Fibroblast of pulmonary artery (primary cell): Measurements from ENCODE around the gene MYOM1.
A peak's percentile ranks its signal among the peaks of the same experiment; 100 is the strongest.

Experiments
- DNase-seq: peaks from one replicate; pipeline ENCODE4 v3.0.0-alpha.2; 2010; ENCODE audit warnings: low read depth
- H3K4me3 ChIP-seq: replicated peaks from 2 replicates; pipeline ENCODE4 v1.5.1; 2011; ENCODE audit warnings: low read depth, mild to moderate bottlenecking, control low read depth, low read length, moderate library complexity
- TF ChIP-seq, protein P1 (sequence below): IDR thresholded peaks from 2 replicates; pipeline ENCODE4 v1.5.1; 2011; ENCODE audit warnings: mild to moderate bottlenecking, control low read depth, low read length, inconsistent platforms; ENCODE audit errors: missing control alignments

The MYOM1 gene

DNA sequence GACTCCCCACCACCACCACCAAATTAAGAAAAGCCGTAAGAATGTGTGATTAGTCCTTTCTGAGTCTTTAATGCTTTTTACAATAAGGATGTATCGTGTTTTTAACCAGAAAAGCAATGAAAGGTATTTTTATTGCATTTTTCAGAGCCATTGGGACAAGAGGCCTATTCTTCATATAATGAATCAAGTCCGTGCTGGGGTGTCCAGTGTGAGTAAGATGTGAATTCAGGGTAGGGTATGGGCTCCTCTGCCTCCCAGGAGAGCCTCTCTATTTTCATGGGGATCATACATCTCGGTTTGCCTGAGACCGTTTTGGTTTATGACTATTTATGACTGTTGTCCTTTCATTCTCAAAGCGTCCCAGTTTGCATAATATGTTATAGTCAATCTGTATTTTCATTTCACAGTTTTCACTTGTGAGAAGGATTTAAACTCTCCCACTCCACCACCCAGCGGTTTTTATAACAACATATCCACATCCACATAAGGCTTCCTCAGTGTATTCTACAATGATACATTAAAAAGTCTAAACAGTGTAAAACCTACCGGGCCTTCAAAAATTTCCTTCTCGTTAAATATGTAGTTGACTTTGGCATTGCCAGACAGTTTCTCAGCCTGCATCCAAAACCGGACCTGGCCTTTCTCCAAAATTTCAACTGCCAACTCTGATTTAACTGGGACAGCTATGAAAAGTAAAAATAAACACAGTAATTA is 126.0 kb downstream of the MYOM1 start:
- TF ChIP-seq, protein P1, sequence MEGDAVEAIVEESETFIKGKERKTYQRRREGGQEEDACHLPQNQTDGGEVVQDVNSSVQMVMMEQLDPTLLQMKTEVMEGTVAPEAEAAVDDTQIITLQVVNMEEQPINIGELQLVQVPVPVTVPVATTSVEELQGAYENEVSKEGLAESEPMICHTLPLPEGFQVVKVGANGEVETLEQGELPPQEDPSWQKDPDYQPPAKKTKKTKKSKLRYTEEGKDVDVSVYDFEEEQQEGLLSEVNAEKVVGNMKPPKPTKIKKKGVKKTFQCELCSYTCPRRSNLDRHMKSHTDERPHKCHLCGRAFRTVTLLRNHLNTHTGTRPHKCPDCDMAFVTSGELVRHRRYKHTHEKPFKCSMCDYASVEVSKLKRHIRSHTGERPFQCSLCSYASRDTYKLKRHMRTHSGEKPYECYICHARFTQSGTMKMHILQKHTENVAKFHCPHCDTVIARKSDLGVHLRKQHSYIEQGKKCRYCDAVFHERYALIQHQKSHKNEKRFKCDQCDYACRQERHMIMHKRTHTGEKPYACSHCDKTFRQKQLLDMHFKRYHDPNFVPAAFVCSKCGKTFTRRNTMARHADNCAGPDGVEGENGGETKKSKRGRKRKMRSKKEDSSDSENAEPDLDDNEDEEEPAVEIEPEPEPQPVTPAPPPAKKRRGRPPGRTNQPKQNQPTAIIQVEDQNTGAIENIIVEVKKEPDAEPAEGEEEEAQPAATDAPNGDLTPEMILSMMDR = no peak
- no peak overlapping the region for H3K4me3 ChIP-seq
- DNase-seq = no peak

DNA sequence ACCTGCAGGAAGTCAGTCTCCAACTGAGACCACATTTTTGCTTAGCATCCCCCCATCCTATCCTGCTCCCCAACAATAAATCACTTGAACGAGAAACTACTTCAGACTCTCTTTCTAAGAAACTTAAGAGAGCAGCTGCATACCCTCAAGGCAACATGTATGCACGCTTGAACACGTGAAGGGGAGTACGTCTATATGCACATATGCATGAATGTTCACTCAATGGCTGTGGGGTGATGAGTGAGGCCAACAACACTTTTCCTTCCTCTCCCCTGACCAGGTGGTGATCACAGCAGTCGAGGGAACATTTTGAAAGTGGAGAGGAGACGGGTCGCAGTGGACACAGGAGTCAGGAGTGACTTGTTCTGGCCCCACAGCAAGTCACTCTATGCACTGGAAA is 127.0 kb downstream of the MYOM1 start:
- H3K4me3 ChIP-seq = no peak overlapping the region
- DNase-seq = no peak
- TF ChIP-seq, protein P1 = no peak

DNA sequence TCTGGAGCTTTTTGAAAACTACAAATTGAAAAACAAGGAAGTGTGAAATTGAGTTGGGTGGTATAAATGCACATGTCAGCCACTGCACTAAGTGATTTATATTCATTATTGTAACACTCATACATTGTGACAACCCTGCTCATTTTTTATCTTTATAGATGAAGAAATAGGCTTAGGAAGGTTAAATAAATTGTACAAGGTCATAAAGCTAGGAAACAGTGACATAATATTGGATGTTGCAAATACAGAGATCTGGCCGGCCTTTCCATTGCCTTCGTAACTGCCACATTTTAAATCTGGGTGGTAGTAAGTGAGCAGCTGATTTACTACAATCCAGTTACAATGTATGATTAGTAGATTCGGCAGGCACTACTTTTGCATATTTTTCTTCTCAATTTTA is 130.2 kb downstream of the MYOM1 start:
- no peak for DNase-seq
- TF ChIP-seq, protein P1 = no peak
- no peak overlapping the region for H3K4me3 ChIP-seq

DNA sequence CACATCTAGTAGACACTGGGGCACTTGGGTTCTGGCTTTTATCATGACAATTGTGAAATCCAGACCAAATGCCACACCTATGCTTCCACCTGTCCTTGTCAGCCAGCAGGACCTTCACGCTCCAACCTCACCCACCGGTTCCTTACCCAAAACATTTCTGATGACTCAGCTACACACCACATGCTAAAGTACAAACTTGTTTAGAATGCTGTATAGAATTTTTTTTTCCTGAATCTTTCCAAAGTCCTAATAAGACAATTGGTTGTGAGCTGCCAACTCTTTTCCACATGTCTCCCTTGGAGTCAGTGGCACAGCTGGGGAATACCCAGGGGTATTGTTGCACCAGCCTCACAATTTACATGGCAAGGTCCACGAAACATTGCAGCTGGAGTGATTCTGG is 131.3 kb downstream of the MYOM1 start:
- TF ChIP-seq, protein P1 = no peak
- no peak overlapping the region for H3K4me3 ChIP-seq
- peak; percentile 49 for DNase-seq

DNA sequence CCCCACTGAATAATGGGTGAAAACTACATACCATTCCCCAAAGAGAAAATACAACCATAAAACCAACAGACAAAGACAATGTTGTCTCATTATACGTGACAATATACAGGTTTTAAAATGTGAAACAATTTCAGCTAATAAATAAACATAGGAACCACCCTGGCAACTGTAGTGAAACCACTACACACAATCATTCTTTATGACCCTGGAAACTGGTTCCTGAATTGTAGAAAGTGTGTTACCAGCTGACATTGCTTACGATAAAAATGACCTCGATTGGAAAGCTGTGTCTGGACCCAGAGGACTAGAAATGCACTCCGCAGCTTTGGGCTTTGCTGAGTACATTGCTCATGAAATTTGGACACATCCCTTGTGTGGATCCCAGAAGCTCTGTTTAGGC is 132.9 kb downstream of the MYOM1 start:
- DNase-seq = no peak
- TF ChIP-seq, protein P1 = no peak
- H3K4me3 ChIP-seq = no peak overlapping the region

DNA sequence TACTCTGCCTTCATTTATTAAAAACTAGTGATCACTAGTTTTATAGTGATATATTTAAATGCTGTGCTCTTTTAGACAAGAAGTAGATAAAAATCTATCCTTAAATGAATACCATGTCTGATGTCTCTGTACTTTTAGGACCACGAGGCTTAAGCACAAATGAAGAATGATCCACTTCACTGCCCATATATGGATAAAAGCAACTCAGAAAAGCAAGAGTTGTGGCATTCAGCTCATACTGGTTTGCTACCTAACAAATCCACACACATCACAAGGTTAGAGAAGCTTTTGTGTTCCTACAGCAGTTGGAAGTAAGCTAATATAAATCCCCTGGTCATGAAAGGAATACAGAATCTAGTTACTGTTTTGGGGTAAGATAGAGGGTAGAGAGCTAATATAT is 134.2 kb downstream of the MYOM1 start:
- TF ChIP-seq, protein P1 = no peak
- DNase-seq = no peak
- no peak overlapping the region for H3K4me3 ChIP-seq

DNA sequence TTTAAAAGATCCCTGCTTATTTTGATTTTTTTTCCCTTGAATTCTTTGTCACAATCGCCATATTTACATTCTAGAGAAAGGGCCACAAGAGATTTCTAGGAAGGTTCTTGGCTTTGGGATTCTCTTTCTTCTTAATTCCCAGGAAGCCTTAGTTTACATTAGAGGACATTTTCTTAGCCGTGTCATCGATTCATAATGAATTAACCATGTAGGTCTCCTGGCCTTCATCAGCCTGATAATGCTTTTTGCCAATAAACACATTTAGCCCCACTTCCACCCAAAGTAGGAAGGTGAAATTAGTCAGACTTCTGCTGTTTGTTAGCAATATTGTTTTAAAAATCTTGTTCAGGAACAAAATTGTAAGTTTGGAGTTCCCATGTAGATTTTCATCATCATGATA is 135.6 kb downstream of the MYOM1 start:
- DNase-seq = no peak
- TF ChIP-seq, protein P1 = no peak
- no peak overlapping the region for H3K4me3 ChIP-seq
